Ovary (tissue), 9 donors: ENCODE results near the gene RALGPS1. TPM values are rescaled to one million over a fixed set of nuclear protein-coding genes. Genes with fewer than 3 reads are reported as not detected.

ENCODE experiments used
- DNase-seq, 5 donors: peaks; one replicate each; pipeline ENCODE4 v3.0.0-alpha.2; 2019 to 2020
- H3K27ac ChIP-seq, 2 donors: fragments of 200-600 bp; one replicate each; pipeline versions ENCODE4 v1.5.1 to v1.8.0; 2019 to 2022
- H3K27me3 ChIP-seq: fragments of 200-600 bp; one replicate; pipeline ENCODE4 v1.8.0; 2022
- H3K36me3 ChIP-seq: fragments of 200-600 bp; sonication (generic); one replicate; pipeline ENCODE4 v1.5.1; 2019
- H3K4me1 ChIP-seq: one replicate; pipeline ENCODE4 v1.8.1; 2013; ENCODE audit warnings: mild to moderate bottlenecking, moderate library complexity; ENCODE audit not compliant: insufficient read depth
- H3K4me3 ChIP-seq: fragments of 200-600 bp; sonication (generic); one replicate; pipeline ENCODE4 v1.5.1; 2017
- H3K9me3 ChIP-seq, 2 donors: fragments of 200-600 bp in 1 of 2; sonication (generic) in 1 of 2; one replicate each; pipeline versions ENCODE4 v1.5.1 to v1.8.1; 2013 to 2019; ENCODE audit warnings: mild to moderate bottlenecking in 1 of 2, moderate library complexity in 1 of 2
- EP300 ChIP-seq: sonication (generic); formaldehyde crosslinking; IDR thresholded peaks from one replicate; pipeline ENCODE4 v1.6.1; 2017; ENCODE audit warnings: antibody characterized with exemption
- POLR2A ChIP-seq: fragments of 450-650 bp; IDR thresholded peaks from one replicate; pipeline ENCODE4 v1.6.1; 2017; ENCODE audit warnings: antibody characterized with exemption, mild to moderate bottlenecking, moderate library complexity
- WGBS, 3 donors: extraction: QIAGEN DNeasy Blood & Tissue Kit in 1 of 3; methylation state at CpG; one replicate each; pipeline versions ENCODE4 v1.1.5 to v1.1.7; 2013 to 2017; 5-methylcytosine and 5-hydroxymethylcytosine counted together
- intact Hi-C, 4 donors: fragments of 100-400 bp; cut with DNase I; formaldehyde crosslinking; loops; one replicate each; pipeline versions ENCODE4 v1.11.0 to v1.15.1; 2022 to 2023
- polyA plus RNA-seq, 2 donors: library from polyadenylated mRNA; stranded (reverse); fragments of 200-250 nt in 1 of 2; fragments of 350-450 nt in 1 of 2; fragmentation: Illumina TruSeq in 1 of 2; extraction: RNeasy Lipid Tissue Mini Kit (QIAGEN cat#74804) in 1 of 2; gene quantifications; one replicate each; pipeline ENCODE4 v1.2.3, GENCODE V29; 2013 to 2014
- total RNA-seq, 7 donors: library from RNA; depleted of rRNA in 2 of 7; stranded (reverse); fragments of >200 nt in 2 of 7; fragmentation: NEBNext Ultra II Directional in 3 of 7; extraction: Animal tissue kit (Norgen Biotek cat#: 25700) in 3 of 7; gene quantifications; one replicate each; pipeline versions ENCODE4 v1.1.0 to v1.2.4, GENCODE V29; 2016 to 2023
- TF ChIP-seq, protein P1 (sequence below), 3 donors: fragments of 450-650 bp in 2 of 3; fragments of 200-600 bp in 1 of 3; IDR thresholded peaks; one replicate each; pipeline versions ENCODE4 v1.5.1 to v1.8.0; 2016 to 2022; ENCODE audit warnings: antibody characterized with exemption in 3 of 3, mild to moderate bottlenecking in 1 of 3
- donor health status: DM: no; HTN: no; CAD: no; lungs with moderate emphysema.
- donor health status: DM: no; HTN: no; CAD: no.
- donor health status: Bipolar disorder and iron deficiency.
- donor health status: DM: yes; HTN: yes; CAD: no.
- donor health status: DM: no; HTN: no; CAD: no.
- donor health status: DM: yes; HTN: yes; CAD: no.

RALGPS1 gene
- total and polyA plus RNA-seq, 9 donors: 2.3 to 13.1 (median 6.9) TPM

DNA sequence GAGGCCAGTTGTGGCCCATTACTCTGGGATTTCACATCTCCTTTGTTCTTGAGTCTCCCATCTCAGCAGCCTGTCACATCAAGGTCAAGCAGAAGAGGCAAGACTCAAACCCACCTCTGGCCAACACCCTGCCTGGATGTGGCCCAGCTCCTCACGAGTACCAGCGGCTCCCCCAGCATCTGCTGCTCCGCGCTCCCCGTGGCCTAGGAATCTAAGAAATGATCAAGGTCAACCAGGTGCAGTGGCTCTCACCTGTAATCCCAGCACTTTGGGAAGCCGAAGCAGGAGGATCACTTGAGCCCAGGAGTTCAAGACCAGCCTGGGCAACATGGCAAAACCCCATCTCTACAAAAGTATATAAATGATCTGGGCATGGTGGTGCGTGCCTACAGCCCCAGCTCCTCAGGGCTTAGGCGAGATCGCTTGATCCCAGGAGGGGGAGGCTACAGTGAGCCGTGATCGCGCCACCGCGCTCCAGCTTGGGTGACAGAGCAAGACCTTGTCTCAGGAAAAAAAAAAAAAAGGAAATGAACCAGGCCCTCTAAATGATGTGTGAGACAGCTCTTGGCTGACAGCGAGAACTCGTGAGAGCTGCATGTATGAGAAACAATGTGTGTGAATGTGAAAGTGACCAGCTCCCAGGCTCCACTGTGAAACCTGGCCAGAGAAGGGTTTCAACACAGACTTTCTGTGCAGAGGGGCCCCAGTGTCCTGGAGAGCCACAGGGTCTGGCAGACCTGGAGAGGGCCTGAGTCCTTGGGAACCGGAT is 269.4 kb downstream of the RALGPS1 start:
- peaks cover 32% of the 10 kb centered on the region for H3K4me1 ChIP-seq
- intact Hi-C loops: loop anchor here in 2 of 4 donors (5.0 to 10.0 kb wide), 2 partner anchors 47 to 59 kb away; partner anchors contain the start of gene ANGPTL2 (in 1 of the 2)
- 89 to 95% (median 93%) methylated on average over 17 of the region's 17 CpGs for WGBS, 3 donors
- no peak overlapping the region for H3K4me3 ChIP-seq
- peak in 2 of 5 donors; percentile 19 to 33 for DNase-seq
- TF ChIP-seq, protein P1, sequence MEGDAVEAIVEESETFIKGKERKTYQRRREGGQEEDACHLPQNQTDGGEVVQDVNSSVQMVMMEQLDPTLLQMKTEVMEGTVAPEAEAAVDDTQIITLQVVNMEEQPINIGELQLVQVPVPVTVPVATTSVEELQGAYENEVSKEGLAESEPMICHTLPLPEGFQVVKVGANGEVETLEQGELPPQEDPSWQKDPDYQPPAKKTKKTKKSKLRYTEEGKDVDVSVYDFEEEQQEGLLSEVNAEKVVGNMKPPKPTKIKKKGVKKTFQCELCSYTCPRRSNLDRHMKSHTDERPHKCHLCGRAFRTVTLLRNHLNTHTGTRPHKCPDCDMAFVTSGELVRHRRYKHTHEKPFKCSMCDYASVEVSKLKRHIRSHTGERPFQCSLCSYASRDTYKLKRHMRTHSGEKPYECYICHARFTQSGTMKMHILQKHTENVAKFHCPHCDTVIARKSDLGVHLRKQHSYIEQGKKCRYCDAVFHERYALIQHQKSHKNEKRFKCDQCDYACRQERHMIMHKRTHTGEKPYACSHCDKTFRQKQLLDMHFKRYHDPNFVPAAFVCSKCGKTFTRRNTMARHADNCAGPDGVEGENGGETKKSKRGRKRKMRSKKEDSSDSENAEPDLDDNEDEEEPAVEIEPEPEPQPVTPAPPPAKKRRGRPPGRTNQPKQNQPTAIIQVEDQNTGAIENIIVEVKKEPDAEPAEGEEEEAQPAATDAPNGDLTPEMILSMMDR (IDR thresholded peaks at IDR 0.05): no peak
- TF ChIP-seq POLR2A (no peak), EP300 (no peak)
- no peaks in the 10 kb centered on the region for H3K27me3 ChIP-seq
- no peaks in the 10 kb centered on the region for H3K36me3 ChIP-seq
- no peaks in the 10 kb centered on the region for H3K9me3 ChIP-seq
- H3K27ac ChIP-seq: no peak overlapping the region

DNA sequence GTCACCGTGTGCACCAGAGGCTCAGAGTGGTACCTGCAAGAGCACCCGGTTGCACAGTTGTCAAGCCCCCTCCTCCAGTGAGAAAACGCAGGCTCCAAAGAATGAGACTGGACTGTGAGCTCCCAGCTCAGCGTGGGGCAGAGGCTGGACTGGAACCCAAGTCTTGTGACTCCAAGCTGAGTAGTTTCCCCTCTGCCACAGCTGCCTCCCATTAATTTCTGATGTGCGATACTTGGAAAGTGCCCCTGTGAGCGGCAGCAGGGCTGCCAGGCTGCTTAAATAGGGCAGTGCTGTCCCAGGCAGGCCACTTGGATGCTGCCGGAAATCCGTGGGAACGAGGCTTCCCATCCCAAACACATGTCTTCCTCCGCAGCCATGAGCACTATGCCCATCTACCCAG is 270.1 kb downstream of the RALGPS1 start:
- Histone ChIP-seq H3K27me3 (no peaks in the 10 kb centered on the region), H3K4me1 (peaks cover 26% of the 10 kb centered on the region), H3K9me3 (no peaks in the 10 kb centered on the region), H3K27ac (peak overlapping the region in 1 of 2 donors; percentile 91), H3K4me3 (no peak overlapping the region), H3K36me3 (no peaks in the 10 kb centered on the region)
- intact Hi-C loops: loop anchor here in 2 of 4 donors (5.0 to 10.0 kb wide), 3 partner anchors 47 to 62 kb away; partner anchors contain the start of gene ANGPTL2 (in 2 of the 2)
- TF ChIP-seq, protein P1 (IDR thresholded peaks at IDR 0.05): no peak
- no peak for TF ChIP-seq POLR2A
- TF ChIP-seq EP300: no peak
- peak in 2 of 5 donors; percentile 24 to 38 for DNase-seq
- WGBS, 3 donors: 86 to 94% (median 92%) methylated on average over 10 of the region's 10 CpGs

DNA sequence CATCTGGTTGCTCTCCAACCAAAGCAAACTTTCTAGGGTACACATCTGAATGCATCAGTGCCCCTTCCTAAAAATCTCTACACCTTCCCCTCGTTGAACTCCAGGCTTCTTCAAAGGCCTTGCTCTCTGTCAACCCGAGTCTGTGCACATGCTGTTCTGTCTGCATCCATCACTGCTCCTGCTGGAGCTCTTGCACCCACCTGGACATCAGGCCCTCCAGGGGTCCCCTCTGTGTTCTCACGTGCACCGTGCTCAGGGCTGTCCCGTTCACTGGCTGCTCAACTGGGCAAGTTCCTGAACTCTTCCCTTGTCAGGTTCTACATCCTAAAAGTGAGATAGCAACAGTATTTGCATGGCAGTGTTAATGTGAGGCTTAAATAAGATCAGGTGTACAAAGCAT is 270.6 kb downstream of the RALGPS1 start:
- peaks cover 21% of the 10 kb centered on the region for H3K4me1 ChIP-seq
- peak in 3 of 5 donors; percentile 20 to 37 (median 25) for DNase-seq
- peak overlapping the region; percentile 82 to 91 for H3K27ac ChIP-seq
- H3K36me3 ChIP-seq: no peaks in the 10 kb centered on the region
- no peaks in the 10 kb centered on the region for H3K9me3 ChIP-seq
- H3K4me3 ChIP-seq: no peak overlapping the region
- WGBS, 3 donors: 87 to 92% (median 91%) methylated on average over 4 to 5 of the region's 5 CpGs
- TF ChIP-seq POLR2A (no peak), EP300 (no peak)
- TF ChIP-seq, protein P1 (IDR thresholded peaks at IDR 0.05): no peak
- no peaks in the 10 kb centered on the region for H3K27me3 ChIP-seq
- intact Hi-C loops: loop anchor here in 2 of 4 donors (5.0 to 10.0 kb wide), 2 partner anchors 60 to 63 kb away; partner anchors contain the start of gene ANGPTL2 (in 2 of the 2)

- intact Hi-C loops: loop anchor here in 2 of 4 donors (5.0 to 10.0 kb wide), 2 partner anchors 61 to 64 kb away; partner anchors contain the start of gene ANGPTL2 (in 2 of the 2)
- Histone ChIP-seq H3K9me3 (no peaks in the 10 kb centered on the region), H3K4me1 (peaks cover 19% of the 10 kb centered on the region), H3K4me3 (no peak overlapping the region), H3K27ac (peak overlapping the region; percentile 82 to 91), H3K27me3 (no peaks in the 10 kb centered on the region), H3K36me3 (no peaks in the 10 kb centered on the region)
- WGBS, 3 donors: 4 to 8% (median 4%) methylated on average over 11 of the region's 11 CpGs
- peak; percentile 84 to 93 (median 90) for DNase-seq
- TF ChIP-seq, protein P1 (IDR thresholded peaks at IDR 0.05): no peak
- TF ChIP-seq EP300 (peak; percentile 96), POLR2A (peak; percentile 14)
Measured at GRCh38 chr9:127185931-127186781, 271.6 kb downstream of the RALGPS1 start.
